ENCODE measurements around the gene LRP5. TPM values are rescaled to one million over a fixed set of nuclear protein-coding genes. Genes with fewer than 3 reads are reported as not detected.

LRP5 gene
- total RNA-seq, 1 donor from 2014 or later = 17.4 TPM

GRCh38 chr11:68303083-68303482, 9.3 kb upstream of the LRP5 start:
- H3K4me1 Mint-ChIP-seq (ENCODE audit: low read depth, unreplicated experiment) = no peaks in the 10 kb centered on the region
- no peak for TF ChIP-seq CTCF (IDR thresholded peaks at IDR 0.05; ENCODE audit: partially characterized antibody, unreplicated experiment)
- peaks cover 3% of the 10 kb centered on the region for H3K9me3 Mint-ChIP-seq (ENCODE audit: unreplicated experiment)
- H3K27me3 Mint-ChIP-seq (ENCODE audit: unreplicated experiment) = no peaks in the 10 kb centered on the region
- H3K36me3 Mint-ChIP-seq (ENCODE audit: unreplicated experiment) = no peaks in the 10 kb centered on the region
- no peak overlapping the region for H3K27ac Mint-ChIP-seq (ENCODE audit: unreplicated experiment)
- H3K4me3 Mint-ChIP-seq (ENCODE audit: unreplicated experiment) = no peak overlapping the region
- DNase-seq = no peak

- H3K27ac Mint-ChIP-seq (ENCODE audit: unreplicated experiment) = no peak overlapping the region
- H3K4me3 Mint-ChIP-seq (ENCODE audit: unreplicated experiment) = no peak overlapping the region
- H3K27me3 Mint-ChIP-seq (ENCODE audit: unreplicated experiment) = no peaks in the 10 kb centered on the region
- no peaks in the 10 kb centered on the region for H3K36me3 Mint-ChIP-seq (ENCODE audit: unreplicated experiment)
- DNase-seq = no peak
- H3K4me1 Mint-ChIP-seq (ENCODE audit: low read depth, unreplicated experiment) = no peaks in the 10 kb centered on the region
- peaks cover 3% of the 10 kb centered on the region for H3K9me3 Mint-ChIP-seq (ENCODE audit: unreplicated experiment)
- TF ChIP-seq CTCF (IDR thresholded peaks at IDR 0.05; ENCODE audit: partially characterized antibody, unreplicated experiment) = no peak
Observed at GRCh38 chr11:68303982-68304780, 8.2 kb upstream of the LRP5 start.

GRCh38 chr11:68306636-68307035, 5.8 kb upstream of the LRP5 start:
- TF ChIP-seq CTCF (IDR thresholded peaks at IDR 0.05; ENCODE audit: partially characterized antibody, unreplicated experiment) = no peak
- no peaks in the 10 kb centered on the region for H3K4me1 Mint-ChIP-seq (ENCODE audit: low read depth, unreplicated experiment)
- no peak overlapping the region for H3K27ac Mint-ChIP-seq (ENCODE audit: unreplicated experiment)
- peaks cover 6% of the 10 kb centered on the region for H3K27me3 Mint-ChIP-seq (ENCODE audit: unreplicated experiment)
- H3K9me3 Mint-ChIP-seq (ENCODE audit: unreplicated experiment) = peaks cover 8% of the 10 kb centered on the region
- no peak for DNase-seq
- H3K36me3 Mint-ChIP-seq (ENCODE audit: unreplicated experiment) = no peaks in the 10 kb centered on the region
- H3K4me3 Mint-ChIP-seq (ENCODE audit: unreplicated experiment) = no peak overlapping the region

GRCh38 chr11:68308068-68308467, 4.3 kb upstream of the LRP5 start:
- no peaks in the 10 kb centered on the region for H3K4me1 Mint-ChIP-seq (ENCODE audit: low read depth, unreplicated experiment)

More at GRCh38 chr11:68308068-68308467, 4.3 kb upstream of the LRP5 start:
- TF ChIP-seq CTCF (IDR thresholded peaks at IDR 0.05; ENCODE audit: partially characterized antibody, unreplicated experiment) = no peak
- Mint-ChIP-seq H3K36me3 (ENCODE audit: unreplicated experiment) (no peaks in the 10 kb centered on the region), H3K9me3 (ENCODE audit: unreplicated experiment) (peaks cover 8% of the 10 kb centered on the region), H3K4me3 (ENCODE audit: unreplicated experiment) (no peak overlapping the region), H3K27me3 (ENCODE audit: unreplicated experiment) (peaks cover 6% of the 10 kb centered on the region), H3K27ac (ENCODE audit: unreplicated experiment) (no peak overlapping the region)
- DNase-seq = no peak
